ENCODE data around the gene HEMK1.

The HEMK1 gene

DNA sequence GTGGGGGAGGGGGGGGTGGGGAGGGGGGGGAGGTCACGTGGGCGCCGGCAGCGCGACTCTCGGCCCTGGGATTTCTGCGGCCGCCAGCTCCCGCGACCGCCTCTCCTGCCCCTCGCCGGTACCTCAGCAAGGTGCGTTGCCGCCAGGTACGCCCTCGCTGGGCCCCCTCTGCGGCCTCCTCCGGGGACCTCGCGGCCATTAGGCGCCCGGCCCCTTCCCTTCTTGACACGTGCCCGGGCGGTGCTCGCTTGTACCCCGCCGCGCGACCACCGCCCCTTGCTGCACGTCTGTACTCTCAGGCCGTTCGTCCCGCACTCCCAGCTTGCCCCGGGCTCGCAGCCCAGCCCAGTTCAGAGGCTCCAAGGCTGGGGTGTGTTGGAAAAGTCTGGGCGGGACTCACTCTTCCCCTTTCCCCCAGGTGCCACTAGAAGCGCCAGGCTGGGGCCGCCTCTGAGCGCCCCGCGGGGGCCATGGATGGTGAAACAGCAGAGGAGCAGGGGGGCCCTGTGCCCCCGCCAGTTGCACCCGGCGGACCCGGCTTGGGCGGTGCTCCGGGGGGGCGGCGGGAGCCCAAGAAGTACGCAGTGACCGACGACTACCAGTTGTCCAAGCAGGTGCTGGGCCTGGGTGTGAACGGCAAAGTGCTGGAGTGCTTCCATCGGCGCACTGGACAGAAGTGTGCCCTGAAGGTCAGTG, 47.9 kb downstream of the HEMK1 start, which contains the start of gene MAPKAPK3:
Gene MAPKAPK3, plus strand, starts transcription at position 56 of the 696 bp plus-strand sequence. Its CDS starts 415 bp downstream, at position 471.
- peak; percentile 57 for DNase-seq

DNA sequence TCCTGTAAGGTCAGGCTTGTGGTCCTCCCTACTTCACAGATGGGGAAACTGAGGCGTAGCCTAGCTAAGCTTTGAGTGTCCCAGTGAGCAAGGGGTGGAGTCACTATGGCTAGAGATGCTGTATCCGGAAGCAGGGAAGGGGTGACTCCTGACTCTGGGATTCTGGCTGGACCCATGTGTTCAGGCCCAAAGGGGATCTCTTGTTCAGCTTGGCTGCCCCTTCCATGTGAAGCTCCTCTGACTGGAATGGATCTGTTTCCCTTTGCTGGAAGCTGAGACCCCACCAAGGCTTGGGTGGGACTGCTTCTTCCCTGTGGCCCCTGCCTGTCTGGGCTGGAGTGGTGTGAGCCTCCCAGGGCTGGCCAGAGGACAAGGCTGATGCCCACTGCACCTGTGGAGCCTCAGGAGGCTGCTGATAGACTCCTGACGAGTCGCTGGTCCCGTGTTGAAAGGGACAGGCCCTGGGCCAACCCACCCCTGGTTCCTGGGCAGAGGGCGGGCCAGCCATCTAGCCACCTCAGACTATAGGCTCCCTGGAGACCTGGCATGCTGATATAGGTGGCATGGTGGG, 48.7 kb downstream of the HEMK1 start:
- no peak for DNase-seq

DNA sequence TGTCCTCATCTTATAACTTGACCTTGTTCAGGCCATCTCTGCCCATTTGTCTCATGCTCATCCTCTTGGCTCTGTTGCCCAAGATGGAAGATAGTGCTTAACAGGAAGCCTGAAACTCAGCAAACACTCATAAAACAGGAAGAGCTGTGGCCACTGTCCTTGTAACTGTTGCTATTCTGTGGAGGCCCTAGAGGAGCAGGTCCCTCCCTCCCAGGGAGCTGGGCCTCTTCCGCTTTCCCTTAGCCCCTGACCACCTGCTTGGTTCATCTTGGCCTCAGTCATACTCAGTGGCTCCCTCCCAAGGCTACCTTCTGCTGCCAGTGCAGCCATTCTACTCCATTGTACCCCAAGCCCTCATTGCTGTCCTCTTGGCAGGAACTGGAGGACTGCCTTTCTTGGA, 51.1 kb downstream of the HEMK1 start:
- peak; percentile 49 for DNase-seq

DNA sequence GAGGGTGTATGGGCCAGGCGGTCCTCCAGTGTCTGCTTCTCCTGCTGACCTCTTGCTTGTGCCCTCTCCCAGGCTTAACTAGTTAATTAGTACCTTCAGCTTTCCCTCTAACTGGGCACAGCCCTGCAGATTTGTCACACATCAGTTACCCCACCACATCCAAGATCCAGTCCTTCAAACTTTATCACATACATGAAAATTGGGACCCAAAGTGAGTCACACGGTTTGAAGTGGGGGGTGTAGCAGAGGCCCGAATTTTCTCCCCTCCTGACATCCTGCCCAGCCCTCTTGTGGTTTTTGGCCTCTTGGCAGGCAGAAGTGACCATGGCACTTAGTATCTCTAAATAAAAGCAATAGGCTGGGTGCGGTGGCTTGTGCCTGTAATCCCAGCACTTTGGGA, 51.5 kb downstream of the HEMK1 start:
- DNase-seq, result no peak

DNA sequence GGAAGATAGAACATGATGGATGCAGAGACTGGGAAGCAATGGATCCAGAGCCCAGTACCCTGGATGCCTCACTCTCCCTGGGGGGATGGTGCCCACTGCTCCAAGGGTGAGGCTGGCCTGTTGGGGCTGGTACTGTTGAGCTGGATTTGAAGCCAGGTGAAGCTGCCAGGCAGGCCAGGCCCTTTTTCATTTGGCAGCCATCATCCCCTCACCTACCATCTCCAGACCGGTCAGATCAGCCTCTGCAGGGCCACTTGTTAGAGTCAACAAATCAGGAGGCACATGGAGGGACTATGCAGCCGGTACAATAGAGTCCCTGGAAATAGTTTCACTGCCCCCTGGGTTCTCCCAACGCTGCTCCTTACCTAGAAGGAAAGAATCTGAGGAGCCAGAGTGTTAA, 53.6 kb downstream of the HEMK1 start:
- DNase-seq, result no peak

DNA sequence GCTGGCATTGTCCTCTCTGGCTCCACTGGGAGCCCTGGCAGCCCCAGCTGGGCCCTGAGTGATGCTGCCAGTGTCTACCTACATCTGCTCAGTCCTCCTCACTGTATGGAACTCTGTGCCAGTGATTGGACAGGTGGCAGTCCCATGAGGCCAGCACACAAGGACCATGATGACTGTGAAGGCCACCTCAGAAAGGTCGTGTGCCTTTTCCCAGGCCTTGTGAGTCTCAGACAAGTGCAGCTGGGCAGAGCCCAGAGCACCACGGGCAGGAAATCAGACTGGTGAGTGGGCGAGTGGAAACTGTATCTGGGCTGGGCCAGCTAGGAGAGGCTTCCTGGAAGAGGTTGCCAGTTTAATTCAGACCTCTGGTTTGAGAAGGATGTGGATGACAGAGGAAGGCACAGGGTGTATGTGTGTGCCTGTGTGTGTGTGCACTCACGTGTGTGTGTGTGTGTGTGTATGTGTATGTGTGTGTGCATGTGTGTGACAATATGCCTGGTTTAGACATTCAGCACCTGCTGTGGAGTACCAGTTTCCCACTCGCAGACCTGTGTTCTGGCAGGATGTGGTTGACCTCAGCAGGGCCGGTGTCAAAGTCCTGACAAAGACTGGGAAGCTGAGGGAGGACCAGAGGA, 54.6 kb downstream of the HEMK1 start:
- DNase-seq, result no peak

DNA sequence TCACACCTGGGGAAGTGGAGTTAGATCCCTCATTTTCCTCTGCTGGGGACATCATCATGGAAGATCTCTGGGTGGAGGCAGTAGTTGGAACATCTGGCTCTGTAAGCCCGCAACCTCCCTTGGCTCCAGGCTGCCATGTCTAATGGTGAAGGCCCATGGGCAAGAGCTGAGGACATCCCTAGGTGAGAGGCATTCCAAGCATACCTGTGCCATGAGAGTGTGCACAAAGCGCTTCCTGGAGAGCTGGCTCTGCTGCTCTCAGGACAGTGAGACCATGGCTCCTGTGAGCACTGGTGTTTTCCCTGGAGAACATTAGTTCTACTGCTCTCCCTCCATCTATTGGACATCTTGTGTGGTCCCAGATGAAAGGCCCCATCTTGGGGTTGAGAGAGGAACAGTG, 55.3 kb downstream of the HEMK1 start:
- no peak for DNase-seq

DNA sequence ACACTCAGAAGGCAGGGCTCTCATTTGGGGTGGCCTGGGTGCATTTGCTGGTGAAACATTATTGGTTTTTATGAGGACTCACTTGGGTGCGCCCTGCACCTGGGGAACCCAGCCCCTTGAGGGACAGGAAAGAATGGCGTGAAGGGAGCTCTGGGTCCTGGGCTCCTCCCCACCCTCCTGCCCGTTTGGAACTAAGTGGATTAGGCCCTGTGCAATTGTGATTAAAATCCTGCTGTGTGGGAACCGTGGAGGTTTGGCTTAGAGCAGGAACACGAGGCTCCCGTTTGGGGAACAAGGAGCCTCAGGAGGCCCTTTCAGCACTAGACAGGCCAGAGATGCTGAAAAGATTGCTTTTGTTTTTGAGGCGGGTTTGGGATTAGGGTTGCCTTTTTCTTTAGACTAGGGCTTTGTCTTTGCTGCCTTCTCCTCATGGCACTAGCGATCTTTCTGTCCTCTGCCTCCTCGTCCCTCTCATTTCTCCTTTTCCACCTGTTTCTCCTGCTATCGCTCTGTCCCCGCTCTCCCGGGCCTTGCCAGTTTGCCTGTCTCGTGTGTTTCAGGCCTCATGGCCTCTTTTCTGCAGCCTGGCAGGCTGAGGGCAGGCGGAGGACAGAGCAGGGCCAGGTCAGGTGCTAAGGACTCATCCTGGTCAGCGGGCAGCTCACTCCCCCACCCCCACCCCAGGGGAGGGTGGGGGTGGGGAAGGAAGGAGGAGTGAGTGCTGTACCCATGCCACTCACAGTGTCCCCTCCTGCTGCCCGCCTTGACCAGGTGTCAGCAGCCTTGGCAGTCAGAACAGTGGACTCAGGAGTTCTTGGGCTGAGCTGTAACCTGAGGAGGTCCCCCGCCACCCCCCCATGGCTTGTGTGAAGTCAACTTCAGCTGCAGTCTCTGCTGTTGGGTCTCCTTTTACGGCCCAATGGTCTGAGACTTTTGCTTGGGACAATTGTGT, 56.2 kb downstream of the HEMK1 start:
- no peak for DNase-seq

DNA sequence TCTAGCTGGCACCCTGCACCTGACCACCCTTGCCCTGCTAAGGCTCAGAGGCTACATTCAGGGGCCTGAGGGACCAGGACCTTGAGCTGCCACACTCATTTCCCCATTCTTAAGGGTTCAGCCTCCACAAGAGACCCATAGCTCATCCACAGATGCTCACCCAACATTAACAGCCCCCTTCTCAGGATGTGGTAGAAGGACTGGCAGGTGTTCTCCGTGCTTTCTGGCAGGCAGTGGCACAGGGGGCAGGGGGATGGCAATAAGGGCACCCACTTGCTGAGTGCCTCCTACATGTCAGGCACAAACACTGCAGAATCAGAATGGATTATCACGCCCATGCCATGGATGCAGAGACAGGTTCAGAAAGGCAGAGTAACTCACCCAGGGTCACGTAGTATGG, 57.1 kb downstream of the HEMK1 start:
- DNase-seq, result no peak

DNA sequence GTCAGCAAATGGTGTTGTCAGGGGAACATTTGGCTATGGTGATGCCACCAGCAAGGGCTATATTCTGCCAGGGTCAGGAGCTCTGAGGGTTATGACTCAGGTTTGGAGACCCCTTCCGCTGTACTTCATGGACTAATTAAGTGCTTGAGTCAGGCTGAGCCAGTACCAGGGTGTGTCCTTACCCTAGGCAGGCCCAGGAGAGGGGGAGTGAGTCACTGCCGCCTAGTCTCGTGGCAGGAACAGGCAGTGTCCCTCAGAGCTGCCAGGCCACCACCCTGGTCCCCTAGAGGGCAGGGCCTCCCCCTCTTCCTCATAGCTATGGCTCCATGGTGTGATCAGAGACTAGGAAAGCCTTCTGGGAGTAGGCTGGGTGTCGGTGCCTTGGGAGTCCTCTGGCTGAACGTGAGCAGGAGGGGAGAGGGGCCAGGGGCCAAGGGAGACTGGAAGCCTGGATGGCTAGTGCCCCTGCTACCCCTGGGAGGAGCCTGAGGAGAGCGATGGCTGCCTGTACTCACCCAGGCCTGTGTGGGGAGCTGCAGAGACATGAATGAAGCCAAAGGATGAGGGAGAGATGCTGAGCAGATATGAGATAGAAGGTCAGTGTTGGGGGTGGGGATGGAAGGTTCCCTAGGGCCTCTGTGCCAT, 58.2 kb downstream of the HEMK1 start:
- peak; percentile 0 for DNase-seq

DNA sequence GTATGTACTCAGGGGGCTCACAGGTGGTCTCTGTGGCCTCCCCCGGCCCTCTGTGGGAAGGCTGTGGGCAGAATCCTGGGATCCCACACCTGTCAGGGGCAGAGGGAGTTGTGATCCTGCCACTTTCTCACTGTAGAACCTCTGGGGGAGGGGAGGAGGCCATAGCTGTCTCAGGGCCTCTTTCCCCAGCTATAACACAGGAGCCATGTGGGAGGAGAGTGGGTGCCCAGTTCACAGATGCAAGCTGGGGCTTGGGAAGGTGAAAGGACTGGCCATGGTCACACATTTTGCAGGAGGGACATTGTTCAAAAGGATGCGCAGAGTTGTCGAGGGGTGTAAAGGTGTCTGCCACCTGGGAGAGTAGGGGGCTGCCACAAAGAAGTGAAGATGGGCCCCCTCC, 59.3 kb downstream of the HEMK1 start:
- no peak for DNase-seq

DNA sequence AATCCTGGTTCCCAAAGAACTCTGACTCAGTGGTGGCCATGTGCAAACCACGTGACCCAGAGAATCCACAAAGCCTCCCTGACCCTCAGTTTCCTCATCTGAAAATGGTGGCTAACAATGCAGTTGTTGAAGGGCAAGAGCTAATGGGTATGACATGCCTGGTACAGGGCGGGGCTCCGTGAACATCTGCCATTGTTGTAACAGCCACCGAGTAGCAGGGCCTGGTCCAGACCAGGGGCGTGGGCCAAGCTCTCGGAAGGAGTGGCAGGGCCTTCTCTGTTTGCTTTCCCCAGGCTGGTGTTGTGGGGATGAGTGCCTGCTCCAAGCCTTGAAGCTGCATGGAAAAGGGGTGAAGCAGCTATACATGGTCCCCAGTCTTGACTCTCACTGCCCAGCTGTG, 61.1 kb downstream of the HEMK1 start:
- no peak for DNase-seq

DNA sequence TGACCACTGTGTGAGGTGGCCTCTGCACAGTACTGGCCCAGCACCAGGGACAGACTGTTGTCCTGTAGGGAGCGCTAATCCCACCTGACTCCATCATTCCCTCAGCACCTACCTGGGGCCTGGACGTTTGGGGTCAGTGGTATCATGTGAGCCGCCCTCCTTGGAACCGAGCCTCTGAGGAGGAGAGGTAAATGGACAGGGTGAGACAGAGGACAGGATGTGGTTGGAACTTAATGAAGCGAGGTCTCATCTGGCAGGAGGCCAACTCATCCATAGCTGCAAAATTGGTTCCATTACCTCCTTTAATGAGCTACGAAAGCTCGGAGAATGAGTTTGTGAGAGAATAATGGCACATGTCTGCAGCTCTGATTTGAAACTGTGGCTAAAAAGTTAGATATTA, 61.6 kb downstream of the HEMK1 start:
- DNase-seq, result no peak

DNA sequence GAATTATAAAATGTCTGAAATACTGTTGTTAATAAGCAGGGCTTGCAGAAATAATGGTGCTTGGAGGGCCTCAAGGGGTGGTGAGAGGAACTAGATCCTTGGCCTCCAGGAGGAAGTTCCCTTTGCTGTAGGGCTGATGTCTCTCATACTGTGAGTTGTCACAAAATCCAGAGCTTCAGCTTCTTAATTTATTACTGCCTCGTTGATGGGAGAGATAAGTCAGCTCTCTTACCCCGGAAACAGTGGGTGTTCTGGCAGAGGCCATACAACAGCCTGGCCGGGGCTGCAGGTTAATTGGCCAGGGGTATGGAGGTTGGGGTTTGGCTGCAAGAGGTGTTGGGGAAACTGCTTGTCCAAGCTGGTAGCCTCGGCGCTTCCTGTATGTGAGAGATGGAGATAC, 63.1 kb downstream of the HEMK1 start:
- DNase-seq, result peak; percentile 47

DNA sequence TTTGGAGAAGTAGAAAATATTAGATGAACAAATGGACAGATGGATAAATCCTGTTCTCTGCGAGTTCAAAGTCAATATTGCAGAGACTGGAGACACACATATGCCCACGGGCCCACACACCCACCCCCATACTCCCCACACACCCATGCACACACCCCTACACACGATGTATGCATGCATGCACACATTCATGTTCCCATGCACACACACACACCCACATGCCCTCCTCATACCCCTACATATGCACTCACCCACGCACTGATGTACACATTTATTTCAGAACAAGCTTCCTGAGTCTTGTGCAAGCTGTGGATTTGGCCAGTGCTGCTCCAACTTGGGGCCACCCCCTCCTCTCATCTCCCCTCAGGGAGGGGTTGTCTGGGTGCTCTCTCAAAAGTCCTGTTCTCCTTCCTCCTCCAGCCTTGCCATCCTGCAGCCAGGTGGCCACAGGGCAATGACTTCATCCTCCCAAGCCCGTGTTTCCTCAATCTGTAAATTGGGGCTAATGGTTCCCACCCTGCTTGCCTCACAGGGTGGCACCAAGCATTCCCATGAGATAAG, 64.0 kb downstream of the HEMK1 start:
- no peak for DNase-seq

DNA sequence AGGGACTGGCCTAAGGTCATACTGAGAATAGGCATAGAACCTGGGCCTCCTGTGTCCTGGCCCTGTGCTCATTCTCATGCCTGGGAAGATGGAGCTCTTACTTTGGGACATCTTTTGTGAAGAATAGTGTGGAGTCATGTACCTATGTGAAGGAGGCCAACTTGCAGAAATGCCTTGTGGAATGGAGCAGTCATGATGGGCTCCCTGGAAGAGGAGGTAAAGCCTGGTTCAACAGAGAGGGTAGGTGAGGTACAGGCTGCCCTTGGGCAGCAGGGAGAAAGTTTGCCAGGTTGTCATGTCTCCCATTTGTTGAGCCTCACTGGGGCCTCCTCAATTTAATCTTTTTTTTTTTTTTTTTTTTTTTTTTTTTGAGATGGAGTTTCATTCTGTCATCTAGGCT, 65.7 kb downstream of the HEMK1 start:
- DNase-seq, result no peak

DNA sequence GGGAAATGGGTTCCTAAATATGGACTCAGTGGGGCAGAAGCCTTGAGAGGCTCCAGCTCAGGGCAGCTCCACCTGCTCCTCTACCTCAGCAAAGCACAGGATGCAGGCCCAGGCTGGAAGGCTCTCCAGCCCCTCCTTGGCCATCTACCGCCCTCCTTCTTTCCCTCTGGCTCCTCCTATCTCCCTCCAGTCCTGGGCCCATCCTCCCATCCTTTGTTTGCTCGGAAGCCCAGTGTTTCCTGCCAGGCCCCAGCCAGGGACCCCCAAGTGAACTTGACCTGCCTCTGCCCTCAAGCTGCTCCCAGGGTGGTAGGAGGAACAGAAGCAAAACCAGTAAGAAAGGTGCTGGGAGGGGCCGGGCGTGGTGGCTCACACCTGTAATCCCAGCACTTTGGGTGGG, 67.7 kb downstream of the HEMK1 start:
- DNase-seq, result no peak

DNA sequence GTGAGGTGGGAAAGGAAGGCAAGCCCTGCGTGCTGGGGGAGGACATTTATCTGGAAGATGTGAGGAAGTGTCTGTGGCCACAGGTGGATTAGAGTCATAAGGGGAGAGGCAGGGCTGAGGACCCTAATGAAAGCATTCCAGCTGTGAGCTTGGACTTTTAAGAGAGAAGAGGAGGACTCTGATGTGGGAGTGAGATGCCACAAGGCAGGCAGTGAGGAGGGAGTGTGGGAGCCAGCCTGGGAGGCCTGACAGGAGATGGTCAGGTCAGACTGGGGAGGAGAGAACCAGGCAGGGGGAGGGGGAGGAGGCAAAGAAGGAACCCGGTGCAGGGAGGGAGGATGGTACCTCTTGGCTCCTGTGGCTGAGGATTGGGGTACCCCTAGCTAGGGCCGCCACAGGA, 68.6 kb downstream of the HEMK1 start:
- DNase-seq, result no peak

DNA sequence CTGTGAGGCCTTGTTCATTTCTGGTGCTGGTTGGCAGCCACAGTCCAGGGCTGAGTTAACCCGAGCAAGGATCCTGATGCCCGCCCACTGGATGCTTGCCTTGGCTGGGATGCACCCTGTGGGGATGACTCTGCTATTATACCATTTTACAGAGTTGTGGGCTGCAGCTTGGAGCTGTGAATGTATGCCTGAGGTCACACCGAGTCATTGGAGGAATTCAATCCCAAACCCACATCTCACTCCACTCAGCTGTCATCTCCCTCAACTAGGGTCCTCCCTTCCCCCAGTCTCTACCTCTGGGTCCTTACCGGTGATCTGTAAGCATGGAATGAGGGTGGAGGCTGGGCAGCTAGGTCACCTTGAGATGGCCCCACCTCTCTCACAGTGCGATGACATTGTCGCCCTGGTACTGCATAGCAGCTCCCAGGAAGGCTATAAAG, 69.8 kb downstream of the HEMK1 start:
- no peak for DNase-seq

DNA sequence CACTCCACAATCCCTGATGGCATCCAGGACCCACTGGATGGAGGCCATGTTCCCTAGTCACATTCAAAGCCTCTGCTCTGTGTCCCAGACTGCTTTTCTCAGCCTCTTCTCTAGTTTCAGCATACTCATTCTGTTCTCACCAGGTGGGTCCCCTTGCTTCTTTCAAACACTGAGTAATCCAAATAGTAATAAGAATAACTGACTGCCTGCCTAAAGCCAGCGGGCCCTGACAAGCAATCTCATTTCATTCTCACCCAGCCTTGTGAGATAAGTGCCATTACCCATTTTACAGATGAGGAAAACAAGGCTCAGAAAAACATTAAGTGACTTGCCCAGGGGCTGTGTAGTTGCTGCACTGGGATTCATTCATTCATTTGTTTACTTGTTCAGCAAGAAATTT, 73.1 kb downstream of the HEMK1 start:
- DNase-seq, result no peak

DNA sequence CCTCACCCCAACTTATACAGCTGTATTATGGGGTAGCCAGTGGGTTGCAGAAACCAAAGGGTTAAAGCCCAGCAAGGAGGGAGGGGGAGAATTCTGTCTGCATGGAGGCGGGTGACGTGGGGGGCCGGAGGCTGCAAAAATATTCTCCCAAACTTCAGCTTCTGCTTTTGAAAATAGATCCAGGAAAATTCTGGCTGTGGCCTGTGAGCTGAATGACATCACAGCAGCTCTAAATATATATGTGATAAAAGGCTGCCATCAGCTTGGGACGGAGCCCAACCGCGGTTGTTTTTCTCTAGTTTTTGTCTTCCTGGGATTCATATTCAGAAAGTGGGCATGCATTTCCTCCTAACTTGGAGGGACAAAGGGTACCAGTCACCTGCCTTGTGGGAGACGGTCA, 75.2 kb downstream of the HEMK1 start:
- DNase-seq, result no peak

DNA sequence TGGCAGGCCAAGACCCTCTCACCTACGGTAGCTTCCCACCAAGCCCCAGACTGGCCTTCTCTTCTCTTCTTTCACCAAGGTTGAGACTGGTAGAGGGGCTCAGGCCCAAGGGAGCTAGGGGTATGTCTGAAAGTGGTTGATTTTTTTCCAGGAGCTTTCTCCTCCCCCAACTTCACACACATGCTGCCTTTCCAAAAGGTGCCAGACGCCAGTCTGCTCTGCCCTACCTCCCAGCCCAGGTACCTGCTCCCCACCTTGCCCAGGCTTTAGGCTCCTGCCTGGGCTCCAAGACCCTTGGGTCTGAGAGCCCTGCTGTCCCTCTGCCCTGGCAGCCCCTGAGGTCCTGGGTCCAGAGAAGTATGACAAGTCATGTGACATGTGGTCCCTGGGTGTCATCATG, 76.1 kb downstream of the HEMK1 start:
- DNase-seq, result no peak

Measured in OCI-M1 (cell line).